HepG2 (cell line): Measurements from ENCODE around the gene MAN1A2. TPM values are rescaled to one million over a fixed set of nuclear protein-coding genes. Genes with fewer than 3 reads are reported as not detected.

Experiments
- ARID3A ChIP-seq: IDR thresholded peaks from 2 replicates; pipeline ENCODE4 v1.6.1; 2012; ENCODE audit warnings: low read depth, low read length, improper control_type of control experiment
- BCL3 ChIP-seq: sonication (generic); formaldehyde crosslinking; IDR thresholded peaks from 2 replicates; pipeline ENCODE4 v1.5.1; 2020; ENCODE audit warnings: mild to moderate bottlenecking, missing genetic modification reagents, moderate library complexity
- BRCA1 ChIP-seq: sonication (generic); formaldehyde crosslinking; IDR thresholded peaks from 2 replicates; pipeline ENCODE4 v1.4.0; 2020; ENCODE audit warnings: missing genetic modification reagents
- ETS1 ChIP-seq: sonication (generic); formaldehyde crosslinking; IDR thresholded peaks from 2 replicates; pipeline ENCODE4 v1.4.0; 2020; ENCODE audit warnings: missing genetic modification reagents
- JDP2 ChIP-seq: sonication (generic); formaldehyde crosslinking; IDR thresholded peaks from 2 replicates; pipeline ENCODE4 v1.8.1; 2022; ENCODE audit warnings: missing genetic modification reagents, borderline replicate concordance
- KLF11 ChIP-seq: IDR thresholded peaks from 2 replicates; pipeline ENCODE4 v1.6.1; 2016; ENCODE audit warnings: missing compliant biosample characterization
- MLX ChIP-seq: IDR thresholded peaks from 2 replicates; pipeline ENCODE4 v1.6.1; 2016
- MYNN ChIP-seq: sonication (generic); formaldehyde crosslinking; IDR thresholded peaks from 2 replicates; pipeline ENCODE4 v1.4.0; 2020; ENCODE audit warnings: mild to moderate bottlenecking, low read depth, missing genetic modification reagents
- NFE2 ChIP-seq: sonication (generic); formaldehyde crosslinking; IDR thresholded peaks from 2 replicates; pipeline ENCODE4 v1.4.0; 2020; ENCODE audit warnings: missing genetic modification reagents
- NFYC ChIP-seq: IDR thresholded peaks from 2 replicates; pipeline ENCODE4 v1.6.1; 2016; ENCODE audit warnings: missing genetic modification reagents, missing compliant biosample characterization
- NR2F1 ChIP-seq, 2 experiments: fragments of 450-650 bp in 1 of 2; formaldehyde crosslinking in 1 of 2; IDR thresholded peaks; 2 replicates each; pipeline versions ENCODE4 v1.5.0 to v1.6.1; 2016 to 2020; ENCODE audit warnings: mild to moderate bottlenecking in 1 of 2, missing compliant biosample characterization in 1 of 2, missing genetic modification reagents in 1 of 2, moderate library complexity in 1 of 2
- TAF15 ChIP-seq: fragments of 200-400 bp; formaldehyde crosslinking; IDR thresholded peaks from one replicate; pipeline ENCODE4 v1.6.1; 2018; ENCODE audit warnings: mild to moderate bottlenecking, low read depth, low read length; ENCODE audit not compliant: poor library complexity, severe bottlenecking
- THAP8 ChIP-seq: sonication (generic); formaldehyde crosslinking; IDR thresholded peaks from 2 replicates; pipeline ENCODE4 v1.5.1; 2020; ENCODE audit warnings: missing genetic modification reagents, mild to moderate bottlenecking, borderline replicate concordance
- U2AF2 ChIP-seq: fragments of 200-400 bp; formaldehyde crosslinking; IDR thresholded peaks from 2 replicates; pipeline ENCODE4 v1.6.1; 2017; ENCODE audit warnings: low read depth, mild to moderate bottlenecking, low read length
- ZBTB4 ChIP-seq: sonication (generic); formaldehyde crosslinking; IDR thresholded peaks from 2 replicates; pipeline ENCODE4 v1.4.0; 2020; ENCODE audit warnings: missing genetic modification reagents, mild to moderate bottlenecking, borderline replicate concordance
- ZFAT ChIP-seq: sonication (generic); formaldehyde crosslinking; conservative IDR thresholded peaks from 2 replicates; pipeline ENCODE4 v1.8.1; 2023; ENCODE audit warnings: missing genetic modification reagents, inconsistent platforms
- ZKSCAN8 ChIP-seq: IDR thresholded peaks from 2 replicates; pipeline ENCODE4 v1.6.1; 2016; ENCODE audit warnings: borderline replicate concordance, missing genetic modification reagents, missing compliant biosample characterization
- ZNF496 ChIP-seq: sonication (generic); formaldehyde crosslinking; IDR thresholded peaks from 2 replicates; pipeline ENCODE4 v1.8.1; 2023; ENCODE audit warnings: mild to moderate bottlenecking, moderate library complexity, missing genetic modification reagents; ENCODE audit not compliant: insufficient replicate concordance
- ZNF564 ChIP-seq: sonication (generic); formaldehyde crosslinking; IDR thresholded peaks from 2 replicates; pipeline ENCODE4 v1.8.1; 2023; ENCODE audit warnings: mild to moderate bottlenecking, missing genetic modification reagents
- ZNF83 ChIP-seq: sonication (generic); formaldehyde crosslinking; IDR thresholded peaks from 2 replicates; pipeline ENCODE4 v1.4.0; 2020; ENCODE audit warnings: missing genetic modification reagents, mild to moderate bottlenecking, borderline replicate concordance
- polyA plus RNA-seq, 8 experiments: library from polyadenylated mRNA; depleted of rRNA in 3 of 8; stranded (reverse) in 7 of 8; unstranded in 1 of 8; fragments of >200 nt; fragmentation: Illumina TruSeq in 4 of 8; extraction: Trizol in 4 of 8; gene quantifications; 2 replicates each; pipeline versions ENCODE4 v1.2.1 to v1.2.3, GENCODE V29; 2011 to 2016; ENCODE audit warnings: low read depth in 4 of 8, missing spikeins in 1 of 8, mixed read lengths in 1 of 8; ENCODE audit not compliant: insufficient read depth in 1 of 8
- total RNA-seq, 5 experiments: library from RNA; depleted of rRNA; stranded (reverse); fragments of >200 nt; fragmentation: Illumina TruSeq; extraction: Trizol; gene quantifications; 2 replicates each; pipeline ENCODE4 v1.2.3, GENCODE V29; 2016; ENCODE audit warnings: low read depth in 1 of 5

The MAN1A2 gene
- total and polyA plus RNA-seq, 2 of the 13 experiments (the other 11 are each of a cell fraction or from before 2014, with no cell fraction given) = 8.0 to 19.9 TPM

GRCh38 chr1:117544509-117545109 lies 177.4 kb downstream of the MAN1A2 start (continued):
- TF ChIP-seq ZNF83 (CRISPR knock-in tag) = no peak
- peak; percentile 57; the same call in 1 of the 2 replicates for TF ChIP-seq ARID3A
- no peak for TF ChIP-seq NFYC (CRISPR knock-in tag)
- TF ChIP-seq THAP8 = no peak
- no peak for TF ChIP-seq BCL3
- 0 out of 2 replicates have a peak, but pooled peaks have one; percentile 19 for TF ChIP-seq MLX (CRISPR knock-in tag)
- no peak for TF ChIP-seq ZNF564 (CRISPR knock-in tag)
- no peak for TF ChIP-seq TAF15
- no peak for TF ChIP-seq ZFAT (CRISPR knock-in tag)
- TF ChIP-seq NR2F1 (CRISPR knock-in tag; IDR thresholded peaks at IDR 0.05) = peak; percentile 45 to 56; a peak in 1 of 4 replicates
- TF ChIP-seq NFE2 (CRISPR knock-in tag) = no peak
- no peak for TF ChIP-seq KLF11 (CRISPR knock-in tag)
- no peak for TF ChIP-seq BRCA1 (CRISPR knock-in tag)
- no peak for TF ChIP-seq JDP2 (CRISPR knock-in tag)
- no peak for TF ChIP-seq ZKSCAN8 (CRISPR knock-in tag)
- TF ChIP-seq ZBTB4 (CRISPR knock-in tag) = no peak
- no peak for TF ChIP-seq ZNF496 (CRISPR knock-in tag)
- TF ChIP-seq U2AF2 = no peak
- no peak for TF ChIP-seq ETS1
- no peak for TF ChIP-seq MYNN (CRISPR knock-in tag)
